CD14-positive monocyte (primary cell): ENCODE results near the gene TNFRSF8. TPM values are rescaled to one million over a fixed set of nuclear protein-coding genes. Genes with fewer than 3 reads are reported as not detected.
A peak's percentile ranks its signal among the peaks of the same experiment; 100 is the strongest.

ENCODE experiments used
- DNase-seq, 3 donors: peaks; one replicate each; pipeline ENCODE4 v3.0.0-alpha.2; 2011 to 2022
- H2AFZ ChIP-seq: 2 replicates; pipeline ENCODE4 v1.6.0; 2012; ENCODE audit warnings: mild to moderate bottlenecking, low read depth, low read length, inconsistent platforms; ENCODE audit not compliant: insufficient read depth, poor library complexity, severe bottlenecking
- H3K27ac ChIP-seq, 2 donors: 1 replicate in 1 of 2; 2 replicates in 1 of 2; pipeline ENCODE4 v1.5.1; 2012 to 2013; ENCODE audit warnings: low read length in 2 of 2, control low read depth in 1 of 2, inconsistent platforms in 1 of 2, low read depth in 1 of 2, mild to moderate bottlenecking in 1 of 2
- H3K27me3 ChIP-seq, 2 donors: one replicate each; pipeline versions ENCODE4 v1.6.0 to v1.6.1; 2011 to 2013; ENCODE audit warnings: low read length in 2 of 2; ENCODE audit not compliant: control insufficient read depth in 2 of 2, insufficient read depth in 2 of 2
- H3K36me3 ChIP-seq, 2 donors: replicated peaks in 1 of 2; 1 replicate in 1 of 2; 2 replicates in 1 of 2; pipeline versions ENCODE4 v1.5.1 to v1.6.1; 2012 to 2013; ENCODE audit warnings: low read length in 2 of 2, control low read depth in 1 of 2, inconsistent platforms in 1 of 2, mild to moderate bottlenecking in 1 of 2; ENCODE audit not compliant: insufficient read depth in 2 of 2, control insufficient read depth in 1 of 2
- H3K4me1 ChIP-seq, 2 donors: 1 replicate in 1 of 2; 2 replicates in 1 of 2; pipeline versions ENCODE4 v1.5.1 to v1.6.1; 2012 to 2013; ENCODE audit warnings: low read length in 2 of 2, control low read depth in 1 of 2, inconsistent platforms in 1 of 2, mild to moderate bottlenecking in 1 of 2, moderate library complexity in 1 of 2; ENCODE audit not compliant: insufficient read depth in 2 of 2, control insufficient read depth in 1 of 2
- H3K4me2 ChIP-seq: replicated peaks from 2 replicates; pipeline ENCODE3; 2012; ENCODE audit warnings: low read length, moderate library complexity, mild to moderate bottlenecking; ENCODE audit not compliant: poor library complexity, severe bottlenecking; ENCODE audit errors: extremely low read depth
- H3K4me3 ChIP-seq, 3 experiments: fragments of 200-600 bp in 1 of 3; sonication (generic) in 1 of 3; replicated peaks in 1 of 3; 1 replicate in 2 of 3; 2 replicates in 1 of 3; pipeline ENCODE4 v1.5.1; 2011 to 2013; ENCODE audit warnings: low read length in 3 of 3, mild to moderate bottlenecking in 3 of 3, control low read depth in 2 of 3, low read depth in 2 of 3, inconsistent platforms in 1 of 3, moderate library complexity in 1 of 3
- H3K79me2 ChIP-seq: 2 replicates; pipeline ENCODE4 v1.6.0; 2012; ENCODE audit warnings: mild to moderate bottlenecking, control low read depth, inconsistent platforms, low read length, moderate library complexity; ENCODE audit not compliant: insufficient read depth
- H3K9ac ChIP-seq: 2 replicates; pipeline ENCODE4 v1.6.0; 2017; ENCODE audit warnings: low read length, mild to moderate bottlenecking; ENCODE audit not compliant: insufficient read depth, poor library complexity, severe bottlenecking
- H3K9me3 ChIP-seq, 2 donors: replicated peaks in 1 of 2; 1 replicate in 1 of 2; 2 replicates in 1 of 2; pipeline versions ENCODE4 v1.5.1 to v1.6.1; 2012 to 2013; ENCODE audit warnings: low read length in 2 of 2, control low read depth in 1 of 2; ENCODE audit not compliant: control insufficient read depth in 1 of 2, insufficient read depth in 1 of 2
- H4K20me1 ChIP-seq: 2 replicates; pipeline ENCODE4 v1.6.0; 2012; ENCODE audit warnings: mild to moderate bottlenecking, low read length, control low read depth, moderate library complexity; ENCODE audit not compliant: insufficient read depth
- H3K27ac Mint-ChIP-seq, 7 donors: one replicate each; pipeline ENCODE4 v1.8.0; 2020; ENCODE audit warnings: mild to moderate bottlenecking in 7 of 7, mixed read lengths in 7 of 7, moderate library complexity in 6 of 7, inconsistent platforms in 2 of 7
- H3K27me3 Mint-ChIP-seq, 3 donors: one replicate each; pipeline ENCODE4 v1.8.0; 2021 to 2022; ENCODE audit warnings: low read depth in 3 of 3, mild to moderate bottlenecking in 3 of 3, mixed read lengths in 3 of 3, moderate library complexity in 3 of 3, inconsistent platforms in 1 of 3
- H3K36me3 Mint-ChIP-seq, 2 donors: one replicate each; pipeline ENCODE4 v1.8.0; 2020; ENCODE audit warnings: mixed read lengths in 2 of 2, inconsistent platforms in 1 of 2, mild to moderate bottlenecking in 1 of 2
- H3K4me1 Mint-ChIP-seq: one replicate; pipeline ENCODE4 v1.8.0; 2020; ENCODE audit warnings: mild to moderate bottlenecking, mixed read lengths
- H3K4me3 Mint-ChIP-seq, 2 donors: one replicate each; pipeline ENCODE4 v1.8.0; 2020; ENCODE audit warnings: mild to moderate bottlenecking in 2 of 2, mixed read lengths in 2 of 2, moderate library complexity in 1 of 2
- H3K9me3 Mint-ChIP-seq, 7 donors: one replicate each; pipeline ENCODE4 v1.8.0; 2020 to 2022; ENCODE audit warnings: mixed read lengths in 7 of 7, mild to moderate bottlenecking in 6 of 7, moderate library complexity in 6 of 7, inconsistent platforms in 2 of 7
- CTCF ChIP-seq: fragments of 200-600 bp; IDR thresholded peaks from one replicate; pipeline ENCODE4 v1.8.0; 2022; ENCODE audit warnings: antibody characterized with exemption, mild to moderate bottlenecking
- WGBS: methylation state at CpG from one replicate; pipeline ENCODE4 v1.1.5; 2013; ENCODE audit warnings: missing lambda C conversion rate; ENCODE audit not compliant: insufficient coverage; 5-methylcytosine and 5-hydroxymethylcytosine counted together
- intact Hi-C, 2 donors: fragments of 100-400 bp; cut with micrococcal nuclease; formaldehyde crosslinking; loops; one replicate each; pipeline versions ENCODE4 v1.15.0 to v1.15.1; 2023
- polyA plus RNA-seq, 3 donors: library from polyadenylated mRNA; depleted of rRNA in 1 of 3; unstranded in 2 of 3; stranded (reverse) in 1 of 3; fragments of 300-500 nt in 2 of 3; fragments of >200 nt in 1 of 3; fragmentation: Illumina TruSeq in 2 of 3; gene quantifications; 1 replicate in 2 of 3; 2 replicates in 1 of 3; pipeline ENCODE4 v1.2.3, GENCODE V29; 2012 to 2021

TNFRSF8 gene
- polyA plus RNA-seq, 3 donors, result 10.9 to 11.9 (median 11.8) TPM

GRCh38 chr1:12123172-12123571 lies 60.1 kb downstream of the TNFRSF8 start:
- Histone ChIP-seq H3K4me3 (no peak overlapping the region), H3K9me3 (no peaks in the 10 kb centered on the region), H3K4me1 (peaks cover 34 to 35% of the 10 kb centered on the region in 2 donors), H3K27ac (no peak overlapping the region), H3K4me2 (no peak overlapping the region), H3K79me2 (peaks cover 24% of the 10 kb centered on the region), H4K20me1 (no peaks in the 10 kb centered on the region), H3K9ac (no peak overlapping the region), H2AFZ (no peak overlapping the region), H3K27me3 (no peaks in the 10 kb centered on the region), H3K36me3 (no peaks in the 10 kb centered on the region)
- intact Hi-C loops, result loop anchor here in 1 of 2 donors (5.0 kb wide), 1 partner anchor 84 kb away; no protein-coding TSS in a partner anchor
- WGBS, result 75% methylated on average over 4 of the region's 8 CpGs
- peaks cover 34% of the 10 kb centered on the region for H3K4me1 Mint-ChIP-seq
- H3K9me3 Mint-ChIP-seq, result peaks cover 0 to 2% (median 0%) of the 10 kb centered on the region in 7 donors
- no peak for DNase-seq
- peaks cover 8 to 18% of the 10 kb centered on the region in 2 donors for H3K36me3 Mint-ChIP-seq
- H3K27me3 Mint-ChIP-seq, result peaks cover 0 to 8% (median 8%) of the 10 kb centered on the region in 3 donors
- H3K4me3 Mint-ChIP-seq, result no peak overlapping the region
- no peak for TF ChIP-seq CTCF
- H3K27ac Mint-ChIP-seq, result no peak overlapping the region

GRCh38 chr1:12124693-12125421 lies 61.8 kb downstream of the TNFRSF8 start:
- WGBS, result 22% methylated on average over 9 of the region's 19 CpGs
- DNase-seq, result peak; percentile 68 to 82 (median 77)
- Histone ChIP-seq H3K27me3 (no peaks in the 10 kb centered on the region), H3K27ac (peak overlapping the region; percentile 58 to 88), H3K79me2 (peaks cover 32% of the 10 kb centered on the region), H3K4me2 (peak overlapping the region; percentile 74), H3K4me3 (peak overlapping the region in 1 of 3 experiments; percentile 71), H3K9ac (peak overlapping the region; percentile 71), H3K9me3 (no peaks in the 10 kb centered on the region), H3K36me3 (no peaks in the 10 kb centered on the region), H2AFZ (no peak overlapping the region), H4K20me1 (no peaks in the 10 kb centered on the region), H3K4me1 (peaks cover 39% of the 10 kb centered on the region in 2 donors)
- peaks cover 0 to 8% (median 7%) of the 10 kb centered on the region in 3 donors for H3K27me3 Mint-ChIP-seq
- peak overlapping the region; percentile 80 to 98 (median 91) for H3K27ac Mint-ChIP-seq
- H3K4me3 Mint-ChIP-seq, result peak overlapping the region; percentile 16 to 17
- intact Hi-C loops, result loop anchor here (1.0 to 5.0 kb wide), 3 partner anchors 42 to 83 kb away; partner anchors contain the start of gene TNFRSF1B (in 2 of the 2)
- peaks cover 0 to 2% (median 0%) of the 10 kb centered on the region in 7 donors for H3K9me3 Mint-ChIP-seq
- TF ChIP-seq CTCF, result peak; percentile 93
- H3K36me3 Mint-ChIP-seq, result peaks cover 18 to 31% of the 10 kb centered on the region in 2 donors
- peaks cover 43% of the 10 kb centered on the region for H3K4me1 Mint-ChIP-seq
